ENCODE measurements around the gene CNOT6L.

DNA sequence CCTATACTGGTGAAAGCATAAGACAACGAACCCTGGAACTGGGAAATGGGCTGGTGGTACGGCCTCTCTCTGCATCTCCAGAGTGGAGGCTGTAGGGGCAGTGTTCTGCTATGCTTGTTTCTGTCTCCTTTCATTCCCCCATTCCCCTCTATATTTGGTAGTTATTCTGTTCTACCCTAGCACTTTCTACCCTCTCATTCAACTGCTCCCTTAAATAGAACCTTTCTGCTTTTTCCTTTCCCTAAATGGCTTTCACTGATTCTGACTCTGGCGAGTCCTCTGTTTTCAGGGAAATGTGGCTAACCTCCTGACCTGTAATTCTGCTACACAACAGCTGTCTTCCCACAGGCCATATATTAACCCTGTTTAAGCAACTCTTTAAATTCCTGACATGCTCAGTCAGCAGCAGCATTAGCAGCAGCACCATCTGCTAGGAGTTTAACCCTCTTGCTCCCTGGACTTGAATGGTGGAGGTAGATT lies 119.4 kb downstream of the CNOT6L start:
- TF ChIP-seq, protein P1, sequence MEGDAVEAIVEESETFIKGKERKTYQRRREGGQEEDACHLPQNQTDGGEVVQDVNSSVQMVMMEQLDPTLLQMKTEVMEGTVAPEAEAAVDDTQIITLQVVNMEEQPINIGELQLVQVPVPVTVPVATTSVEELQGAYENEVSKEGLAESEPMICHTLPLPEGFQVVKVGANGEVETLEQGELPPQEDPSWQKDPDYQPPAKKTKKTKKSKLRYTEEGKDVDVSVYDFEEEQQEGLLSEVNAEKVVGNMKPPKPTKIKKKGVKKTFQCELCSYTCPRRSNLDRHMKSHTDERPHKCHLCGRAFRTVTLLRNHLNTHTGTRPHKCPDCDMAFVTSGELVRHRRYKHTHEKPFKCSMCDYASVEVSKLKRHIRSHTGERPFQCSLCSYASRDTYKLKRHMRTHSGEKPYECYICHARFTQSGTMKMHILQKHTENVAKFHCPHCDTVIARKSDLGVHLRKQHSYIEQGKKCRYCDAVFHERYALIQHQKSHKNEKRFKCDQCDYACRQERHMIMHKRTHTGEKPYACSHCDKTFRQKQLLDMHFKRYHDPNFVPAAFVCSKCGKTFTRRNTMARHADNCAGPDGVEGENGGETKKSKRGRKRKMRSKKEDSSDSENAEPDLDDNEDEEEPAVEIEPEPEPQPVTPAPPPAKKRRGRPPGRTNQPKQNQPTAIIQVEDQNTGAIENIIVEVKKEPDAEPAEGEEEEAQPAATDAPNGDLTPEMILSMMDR (IDR thresholded peaks at IDR 0.05; ENCODE audit: low read depth, low read length, missing input control) = no peak
- TF ChIP-seq RAD21 (IDR thresholded peaks at IDR 0.05) = peak in 1 of 2 donors; percentile 31
- TF ChIP-seq, protein P2, sequence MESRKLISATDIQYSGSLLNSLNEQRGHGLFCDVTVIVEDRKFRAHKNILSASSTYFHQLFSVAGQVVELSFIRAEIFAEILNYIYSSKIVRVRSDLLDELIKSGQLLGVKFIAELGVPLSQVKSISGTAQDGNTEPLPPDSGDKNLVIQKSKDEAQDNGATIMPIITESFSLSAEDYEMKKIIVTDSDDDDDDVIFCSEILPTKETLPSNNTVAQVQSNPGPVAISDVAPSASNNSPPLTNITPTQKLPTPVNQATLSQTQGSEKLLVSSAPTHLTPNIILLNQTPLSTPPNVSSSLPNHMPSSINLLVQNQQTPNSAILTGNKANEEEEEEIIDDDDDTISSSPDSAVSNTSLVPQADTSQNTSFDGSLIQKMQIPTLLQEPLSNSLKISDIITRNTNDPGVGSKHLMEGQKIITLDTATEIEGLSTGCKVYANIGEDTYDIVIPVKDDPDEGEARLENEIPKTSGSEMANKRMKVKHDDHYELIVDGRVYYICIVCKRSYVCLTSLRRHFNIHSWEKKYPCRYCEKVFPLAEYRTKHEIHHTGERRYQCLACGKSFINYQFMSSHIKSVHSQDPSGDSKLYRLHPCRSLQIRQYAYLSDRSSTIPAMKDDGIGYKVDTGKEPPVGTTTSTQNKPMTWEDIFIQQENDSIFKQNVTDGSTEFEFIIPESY (IDR thresholded peaks at IDR 0.05) = no peak
- no peak for TF ChIP-seq GABPA (IDR thresholded peaks at IDR 0.05 in 1 of 2, conservative IDR thresholded peaks at IDR 0.05 in 1 of 2)
- TF ChIP-seq, protein P3, sequence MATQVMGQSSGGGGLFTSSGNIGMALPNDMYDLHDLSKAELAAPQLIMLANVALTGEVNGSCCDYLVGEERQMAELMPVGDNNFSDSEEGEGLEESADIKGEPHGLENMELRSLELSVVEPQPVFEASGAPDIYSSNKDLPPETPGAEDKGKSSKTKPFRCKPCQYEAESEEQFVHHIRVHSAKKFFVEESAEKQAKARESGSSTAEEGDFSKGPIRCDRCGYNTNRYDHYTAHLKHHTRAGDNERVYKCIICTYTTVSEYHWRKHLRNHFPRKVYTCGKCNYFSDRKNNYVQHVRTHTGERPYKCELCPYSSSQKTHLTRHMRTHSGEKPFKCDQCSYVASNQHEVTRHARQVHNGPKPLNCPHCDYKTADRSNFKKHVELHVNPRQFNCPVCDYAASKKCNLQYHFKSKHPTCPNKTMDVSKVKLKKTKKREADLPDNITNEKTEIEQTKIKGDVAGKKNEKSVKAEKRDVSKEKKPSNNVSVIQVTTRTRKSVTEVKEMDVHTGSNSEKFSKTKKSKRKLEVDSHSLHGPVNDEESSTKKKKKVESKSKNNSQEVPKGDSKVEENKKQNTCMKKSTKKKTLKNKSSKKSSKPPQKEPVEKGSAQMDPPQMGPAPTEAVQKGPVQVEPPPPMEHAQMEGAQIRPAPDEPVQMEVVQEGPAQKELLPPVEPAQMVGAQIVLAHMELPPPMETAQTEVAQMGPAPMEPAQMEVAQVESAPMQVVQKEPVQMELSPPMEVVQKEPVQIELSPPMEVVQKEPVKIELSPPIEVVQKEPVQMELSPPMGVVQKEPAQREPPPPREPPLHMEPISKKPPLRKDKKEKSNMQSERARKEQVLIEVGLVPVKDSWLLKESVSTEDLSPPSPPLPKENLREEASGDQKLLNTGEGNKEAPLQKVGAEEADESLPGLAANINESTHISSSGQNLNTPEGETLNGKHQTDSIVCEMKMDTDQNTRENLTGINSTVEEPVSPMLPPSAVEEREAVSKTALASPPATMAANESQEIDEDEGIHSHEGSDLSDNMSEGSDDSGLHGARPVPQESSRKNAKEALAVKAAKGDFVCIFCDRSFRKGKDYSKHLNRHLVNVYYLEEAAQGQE (IDR thresholded peaks at IDR 0.05) = no peak
- no peak for TF ChIP-seq JUND (IDR thresholded peaks at IDR 0.05)
- no peak for TF ChIP-seq YY1 (IDR thresholded peaks at IDR 0.05)
- TF ChIP-seq, protein P4, sequence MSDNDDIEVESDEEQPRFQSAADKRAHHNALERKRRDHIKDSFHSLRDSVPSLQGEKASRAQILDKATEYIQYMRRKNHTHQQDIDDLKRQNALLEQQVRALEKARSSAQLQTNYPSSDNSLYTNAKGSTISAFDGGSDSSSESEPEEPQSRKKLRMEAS (IDR thresholded peaks at IDR 0.05) = no peak
- no peak for TF ChIP-seq EGR1 (IDR thresholded peaks at IDR 0.05; ENCODE audit: low read depth in 2 of 2)
- TF ChIP-seq SP1 (IDR thresholded peaks at IDR 0.05) = no peak
- TF ChIP-seq FOXA1 (IDR thresholded peaks at IDR 0.05) = no peak

All from liver (tissue), 3 donors.